Jurkat, Clone E6-1 (cell line): ENCODE results near the gene PALM3.
"Not testable (repeated sequence)": the region's sequence is repeated elsewhere in the genome, so short reads cannot be mapped to it uniquely, and the experiment has no call there.

Experiments used
- DNase-seq: peaks from one replicate; pipeline ENCODE4 v3.0.0-alpha.2; 2011; ENCODE audit warnings: low read depth, low spot score
- H3K4me3 ChIP-seq: 2 replicates; pipeline ENCODE4 v1.5.1; 2011; ENCODE audit warnings: mild to moderate bottlenecking, low read length, control low read depth, moderate library complexity

PALM3 gene

GRCh38 chr19:14063105-14063504 lies 1.2 kb upstream of the PALM3 start:
- H3K4me3 ChIP-seq: no peak overlapping the region
- DNase-seq: no peak

- H3K4me3 ChIP-seq: no peak overlapping the region
- DNase-seq: no peak
These were observed 631 bp upstream of the PALM3 start for GRCh38 chr19:14062558-14062855.

- H3K4me3 ChIP-seq: no peak overlapping the region
- DNase-seq: no peak
These were observed 661 bp downstream of the PALM3 start for GRCh38 chr19:14061081-14061749.

- no peak for DNase-seq
These were observed 2.2 kb downstream of the PALM3 start for GRCh38 chr19:14059652-14060155.

GRCh38 chr19:14059093-14059480 lies 2.8 kb downstream of the PALM3 start:
- no peak for DNase-seq
- H3K4me3 ChIP-seq: no peak overlapping the region

More at GRCh38 chr19:14059652-14060155, 2.2 kb downstream of the PALM3 start:
- no peak overlapping the region for H3K4me3 ChIP-seq

GRCh38 chr19:14058182-14059092 lies 3.4 kb downstream of the PALM3 start:
- DNase-seq: no peak
- no peak overlapping the region; the same call in 1 of the 2 replicates for H3K4me3 ChIP-seq

GRCh38 chr19:14056741-14057356 lies 5.0 kb downstream of the PALM3 start:
- H3K4me3 ChIP-seq: no peak overlapping the region
- no peak for DNase-seq

- no peak overlapping the region for H3K4me3 ChIP-seq
- no peak for DNase-seq
These were observed 5.7 kb downstream of the PALM3 start for GRCh38 chr19:14056069-14056666.

GRCh38 chr19:14055396-14055795 lies 6.5 kb downstream of the PALM3 start:
- no peak overlapping the region for H3K4me3 ChIP-seq
- DNase-seq: no peak

GRCh38 chr19:14054721-14055120 lies 7.2 kb downstream of the PALM3 start:
- no peak overlapping the region for H3K4me3 ChIP-seq
- no peak for DNase-seq

- no peak overlapping the region for H3K4me3 ChIP-seq
- DNase-seq: no peak
These were observed 7.8 kb downstream of the PALM3 start for GRCh38 chr19:14054099-14054498.

GRCh38 chr19:14053500-14053899 lies 8.4 kb downstream of the PALM3 start:
- H3K4me3 ChIP-seq: no peak overlapping the region
- no peak for DNase-seq

GRCh38 chr19:14053032-14053431 lies 8.8 kb downstream of the PALM3 start:
- no peak for DNase-seq
- no peak overlapping the region for H3K4me3 ChIP-seq

GRCh38 chr19:14052470-14052869 lies 9.4 kb downstream of the PALM3 start:
- no peak overlapping the region for H3K4me3 ChIP-seq
- no peak for DNase-seq

GRCh38 chr19:14051980-14052379 lies 9.9 kb downstream of the PALM3 start:
- H3K4me3 ChIP-seq: no peak overlapping the region

GRCh38 chr19:14050961-14051360 lies 10.9 kb downstream of the PALM3 start:
- not testable (repeated sequence) for H3K4me3 ChIP-seq, DNase-seq

More at GRCh38 chr19:14051980-14052379, 9.9 kb downstream of the PALM3 start:
- no peak for DNase-seq

GRCh38 chr19:14050512-14050911 lies 11.4 kb downstream of the PALM3 start:
- DNase-seq: no peak
- no peak overlapping the region for H3K4me3 ChIP-seq

- DNase-seq: peak; percentile 35
- no peak overlapping the region for H3K4me3 ChIP-seq
These were observed 13.3 kb downstream of the PALM3 start for GRCh38 chr19:14048443-14049153.

GRCh38 chr19:14047866-14048265 lies 14.0 kb downstream of the PALM3 start:
- DNase-seq, H3K4me3 ChIP-seq: not testable (repeated sequence)
